H1 (cell line): ENCODE data around the gene MRM3. TPM values are rescaled to one million over a fixed set of nuclear protein-coding genes. Genes with fewer than 3 reads are reported as not detected.

Source experiments
- CTCF ChIA-PET: fragments of 300-600 bp; sonication (Branson Sonifier 250); formaldehyde crosslinking; loops from one replicate; lab custom pipeline; 2021; ENCODE audit not compliant: partially characterized antibody; lab: Charles Lee
- POLR2A ChIA-PET: fragments of 300-600 bp; sonication (Branson Sonifier 250); formaldehyde crosslinking; loops from one replicate; lab custom pipeline; 2021; ENCODE audit warnings: inconsistent platforms; ENCODE audit not compliant: partially characterized antibody; lab: Charles Lee
- DNase-seq, 2 experiments: peaks; one replicate each; pipeline versions ENCODE4 v3.0.0 to v3.0.0-alpha.2; 2010 to 2022; ENCODE audit warnings: low spot score in 2 of 2, low read depth in 1 of 2, mixed read lengths in 1 of 2
- FAIRE-seq: peaks from 2 replicates; lab custom pipeline; 2011; peaks lifted over from hg19 to GRCh38; lab: Jason Lieb, UNC
- H2AFZ ChIP-seq: 2 replicates; pipeline ENCODE4 v1.8.1; 2012; ENCODE audit warnings: low read length, inconsistent platforms
- H2AK5ac ChIP-seq: 2 replicates; pipeline ENCODE4 v1.6.1; 2013; ENCODE audit warnings: low read depth, low read length
- H2BK120ac ChIP-seq: replicated peaks from 2 replicates; pipeline ENCODE3; 2013; ENCODE audit warnings: low read depth, low read length, inconsistent platforms
- H2BK12ac ChIP-seq: 2 replicates; pipeline ENCODE4 v1.6.1; 2013; ENCODE audit warnings: low read depth, low read length
- H2BK15ac ChIP-seq: 2 replicates; pipeline ENCODE4 v1.6.1; 2013; ENCODE audit warnings: low read length
- H2BK20ac ChIP-seq: 2 replicates; pipeline ENCODE4 v1.6.1; 2013; ENCODE audit warnings: low read length
- H2BK5ac ChIP-seq: 2 replicates; pipeline ENCODE4 v1.6.1; 2013; ENCODE audit warnings: low read depth, low read length
- H3K14ac ChIP-seq: 2 replicates; pipeline ENCODE4 v1.6.1; 2013; ENCODE audit warnings: inconsistent platforms; ENCODE audit not compliant: insufficient read length
- H3K18ac ChIP-seq: 2 replicates; pipeline ENCODE4 v1.6.1; 2013; ENCODE audit warnings: low read length; ENCODE audit errors: extremely low read depth
- H3K23ac ChIP-seq: 2 replicates; pipeline ENCODE4 v1.6.1; 2013; ENCODE audit warnings: inconsistent platforms; ENCODE audit not compliant: insufficient read length
- H3K23me2 ChIP-seq: 2 replicates; pipeline ENCODE4 v1.6.1; 2013; ENCODE audit warnings: low read depth, low read length
- H3K27ac ChIP-seq: 2 replicates; pipeline ENCODE4 v1.6.1; 2011; ENCODE audit warnings: low read depth, low read length, inconsistent platforms
- H3K27me3 ChIP-seq, 4 experiments: replicated peaks in 1 of 4; 1 replicate in 1 of 4; 2 replicates in 3 of 4; pipeline versions ENCODE4 v1.6.1 to v1.8.1; 2011 to 2013; ENCODE audit warnings: low read length in 3 of 4, mild to moderate bottlenecking in 3 of 4, inconsistent platforms in 2 of 4, mixed read lengths in 2 of 4, moderate library complexity in 1 of 4; ENCODE audit not compliant: control insufficient read depth in 3 of 4, insufficient read depth in 3 of 4; ENCODE audit errors: extremely low read depth in 1 of 4
- H3K36me3 ChIP-seq, 4 experiments: 2 replicates each; pipeline versions ENCODE4 v1.6.1 to v1.8.1; 2011 to 2013; ENCODE audit warnings: mild to moderate bottlenecking in 4 of 4, low read length in 3 of 4, moderate library complexity in 2 of 4, control low read depth in 1 of 4, inconsistent platforms in 1 of 4; ENCODE audit not compliant: insufficient read depth in 4 of 4, control insufficient read depth in 2 of 4
- H3K4ac ChIP-seq: replicated peaks from 2 replicates; pipeline ENCODE3; 2013; ENCODE audit warnings: low read length, low read depth, mixed read lengths, inconsistent platforms; ENCODE audit not compliant: insufficient read length
- H3K4me1 ChIP-seq, 4 experiments: replicated peaks in 1 of 4; 1 replicate in 1 of 4; 2 replicates in 3 of 4; pipeline versions ENCODE4 v1.6.1 to v1.8.1; 2011 to 2013; ENCODE audit warnings: low read length in 3 of 4, inconsistent platforms in 2 of 4, mixed read lengths in 1 of 4; ENCODE audit not compliant: insufficient read depth in 4 of 4, control insufficient read depth in 3 of 4
- H3K4me2 ChIP-seq, 2 experiments: 2 replicates each; pipeline versions ENCODE4 v1.6.1 to v1.8.1; 2011 to 2013; ENCODE audit warnings: low read depth in 2 of 2, low read length in 2 of 2, control low read depth in 1 of 2, inconsistent platforms in 1 of 2, mild to moderate bottlenecking in 1 of 2; ENCODE audit not compliant: insufficient read depth in 1 of 2
- H3K4me3 ChIP-seq, 4 experiments: fragments of 200-600, 300-600 bp in 1 of 4; sonication (generic), shearing (Covaris generic), sonication (Bioruptor Twin) in 1 of 4; 2 replicates each; pipeline versions ENCODE4 v1.5.1 to v1.8.1; 2011 to 2016; ENCODE audit warnings: low read length in 4 of 4, low read depth in 3 of 4, control low read depth in 2 of 4, inconsistent platforms in 2 of 4, mild to moderate bottlenecking in 2 of 4, mixed read lengths in 1 of 4, moderate library complexity in 1 of 4; ENCODE audit not compliant: insufficient read depth in 2 of 4; ENCODE audit errors: extremely low read depth in 1 of 4
- H3K56ac ChIP-seq: replicated peaks from 2 replicates; pipeline ENCODE3; 2013; ENCODE audit warnings: low read depth, mild to moderate bottlenecking, mixed read lengths, low read length, inconsistent platforms; ENCODE audit not compliant: insufficient read length
- H3K79me1 ChIP-seq: 2 replicates; pipeline ENCODE4 v1.6.1; 2013; ENCODE audit warnings: low read depth, low read length, control low read depth
- H3K79me2 ChIP-seq, 2 experiments: 2 replicates each; pipeline versions ENCODE4 v1.6.1 to v1.8.1; 2012 to 2013; ENCODE audit warnings: low read length in 2 of 2, mild to moderate bottlenecking in 2 of 2, inconsistent platforms in 1 of 2; ENCODE audit not compliant: insufficient read depth in 2 of 2, control insufficient read depth in 1 of 2
- H3K9ac ChIP-seq, 4 experiments: replicated peaks in 1 of 4; 1 replicate in 1 of 4; 2 replicates in 3 of 4; pipeline versions ENCODE4 v1.6.1 to v1.8.1; 2011 to 2013; ENCODE audit warnings: low read depth in 3 of 4, low read length in 3 of 4, control low read depth in 2 of 4, mild to moderate bottlenecking in 2 of 4, moderate library complexity in 2 of 4, inconsistent platforms in 1 of 4; ENCODE audit errors: extremely low read depth in 1 of 4
- H3K9me3 ChIP-seq, 2 experiments: 2 replicates each; pipeline versions ENCODE4 v1.6.1 to v1.8.1; 2012 to 2013; ENCODE audit warnings: mild to moderate bottlenecking in 2 of 2, moderate library complexity in 2 of 2, control low read depth in 1 of 2, inconsistent platforms in 1 of 2, low read depth in 1 of 2, low read length in 1 of 2, mixed read lengths in 1 of 2; ENCODE audit not compliant: insufficient read depth in 2 of 2
- H4K20me1 ChIP-seq, 2 experiments: replicated peaks in 1 of 2; 2 replicates each; pipeline versions ENCODE3 to v1.8.1; 2011 to 2013; ENCODE audit warnings: inconsistent platforms in 2 of 2, low read length in 2 of 2, mild to moderate bottlenecking in 1 of 2; ENCODE audit not compliant: insufficient read depth in 2 of 2, control insufficient read depth in 1 of 2
- H4K5ac ChIP-seq: 2 replicates; pipeline ENCODE4 v1.6.1; 2013; ENCODE audit warnings: low read length, low read depth, mixed read lengths, inconsistent platforms; ENCODE audit not compliant: insufficient read length
- H4K8ac ChIP-seq: 2 replicates; pipeline ENCODE4 v1.8.0; 2013; ENCODE audit warnings: mild to moderate bottlenecking, moderate library complexity, low read length, inconsistent platforms; ENCODE audit not compliant: insufficient read depth; ENCODE audit errors: extremely low read depth
- H4K91ac ChIP-seq: replicated peaks from 2 replicates; pipeline ENCODE3; 2013; ENCODE audit warnings: low read length, mixed read lengths, inconsistent platforms; ENCODE audit not compliant: insufficient read length
- SAP30 ChIP-seq: fragments of 300-600 bp; sonication (generic); IDR thresholded peaks from 2 replicates; pipeline ENCODE4 v1.7.1; 2012; ENCODE audit warnings: low read length, moderate library complexity, mild to moderate bottlenecking, inconsistent platforms; ENCODE audit not compliant: insufficient read depth, insufficient replicate concordance
- WGBS, 2 experiments: shearing (Covaris generic) in 1 of 2; methylation state at CpG; one replicate each; pipeline versions ENCODE4 v1.1.6 to v1.1.7; 2013 to 2015; ENCODE audit warnings: low lambda C conversion rate in 2 of 2, mixed read lengths in 2 of 2, inconsistent platforms in 1 of 2, low coverage in 1 of 2, missing lambda C conversion rate in 1 of 2; ENCODE audit not compliant: insufficient replicate concordance in 2 of 2, insufficient coverage in 1 of 2, insufficient read length in 1 of 2; ENCODE audit errors: extremely low coverage in 1 of 2, missing lambda C conversion rate in 1 of 2; 5-methylcytosine and 5-hydroxymethylcytosine counted together
- polyA plus RNA-seq, 7 experiments: library from polyadenylated mRNA; depleted of rRNA in 3 of 7; stranded (reverse) in 5 of 7; unstranded in 2 of 7; fragments of >200 nt in 5 of 7; fragments of 200-250 nt in 2 of 7; gene quantifications; 1 replicate in 5 of 7; 2 replicates in 1 of 7; 4 replicates in 1 of 7; pipeline versions ENCODE4 v1.2.1 to v1.2.3, GENCODE V29; 2011 to 2013; ENCODE audit warnings: missing spikeins in 2 of 7, mixed read lengths in 2 of 7
- total RNA-seq: library from RNA; stranded (reverse); fragmentation: NEBNext Ultra II Directional; extraction: Animal tissue kit (Norgen Biotek cat#: 25700); gene quantifications from 2 replicates; pipeline ENCODE4 v1.2.1, GENCODE V29; 2021
- TF ChIP-seq, protein P1 (sequence below): IDR thresholded peaks from 2 replicates; pipeline ENCODE4 v1.6.1; 2012; ENCODE audit warnings: inconsistent platforms
- TF ChIP-seq, protein P2 (sequence below): IDR thresholded peaks from 2 replicates; pipeline ENCODE4 v1.6.1; 2012; ENCODE audit warnings: low read length, inconsistent platforms

MRM3 gene
- total and polyA plus RNA-seq, 2 of the 8 experiments (the other 6 are each of a cell fraction or from before 2014, with no cell fraction given), result 10.1 to 20.8 TPM

DNA sequence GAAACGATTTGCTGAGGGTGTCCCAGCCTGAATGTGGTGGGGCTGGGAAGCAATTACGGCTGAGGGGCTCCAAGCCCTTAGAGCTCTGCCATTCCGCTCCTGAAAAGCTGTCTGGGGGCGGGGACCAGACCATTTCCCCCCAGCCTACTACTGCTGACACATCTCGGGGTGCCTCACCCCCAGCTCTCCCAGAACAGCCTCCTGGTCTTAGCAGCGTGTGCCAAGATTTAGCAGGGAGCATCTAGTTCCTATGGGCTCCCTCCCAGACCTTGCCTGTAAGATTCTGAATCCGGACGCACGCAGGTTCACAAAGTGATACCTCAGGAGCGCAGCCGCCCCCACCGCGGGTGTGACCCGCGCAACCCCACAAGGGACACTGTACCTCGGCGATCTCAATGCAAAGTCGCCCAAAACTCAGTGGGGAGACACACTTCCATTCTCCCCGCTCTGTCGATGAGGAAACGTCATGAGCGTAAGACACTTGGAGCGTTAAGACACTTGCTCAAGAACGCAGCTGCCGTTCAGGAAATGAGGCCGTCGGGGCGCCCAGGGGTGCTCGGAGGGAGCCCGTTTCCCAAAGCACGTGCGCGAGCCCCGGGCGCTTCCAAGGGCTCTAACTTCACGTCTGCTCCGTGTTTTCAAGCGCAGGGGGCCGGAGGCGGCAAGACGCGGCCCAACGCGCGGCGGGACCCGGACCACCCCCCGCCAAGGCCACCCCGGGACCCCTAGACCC is 30.7 kb upstream of the MRM3 start:
- no peak overlapping the region for H2BK20ac ChIP-seq
- peak in 1 of 2 experiments; percentile 54 for DNase-seq
- H3K4ac ChIP-seq, result peak overlapping the region; percentile 89
- no peak overlapping the region; the same call in 1 of the 2 replicates for H2AK5ac ChIP-seq
- peaks cover 2 to 11% (median 7%) of the 10 kb centered on the region in 4 experiments; a peak in 6 of 7 replicates for H3K4me1 ChIP-seq
- H3K9me3 ChIP-seq, result peaks cover 4 to 7% of the 10 kb centered on the region in 2 experiments; a peak in 2 of 4 replicates
- no peak overlapping the region for H2BK15ac ChIP-seq
- peak overlapping the region; percentile 53 to 80 (median 72) for H3K9ac ChIP-seq
- no peak overlapping the region for H3K23ac ChIP-seq
- H3K14ac ChIP-seq, result no peak overlapping the region
- H3K4me2 ChIP-seq, result peak overlapping the region; percentile 95 to 96
- H4K8ac ChIP-seq, result peak overlapping the region; percentile 87; the same call in 1 of the 2 replicates
- H4K20me1 ChIP-seq, result peaks cover 0 to 17% of the 10 kb centered on the region in 2 experiments
- H3K4me3 ChIP-seq, result peak overlapping the region; percentile 70 to 88 (median 84)
- peak overlapping the region; percentile 68; the same call in 1 of the 2 replicates for H3K27ac ChIP-seq
- peak overlapping the region; percentile 3 for H4K5ac ChIP-seq
- no peak overlapping the region for H2BK120ac ChIP-seq
- ChIA-PET CTCF (interaction anchor here (0.9 to 2.2 kb wide), 5 partner anchors 8 to 245 kb away, joined by 3 to 6 read pairs (median 3); partner anchors contain the start of gene TIMM22), POLR2A (interaction anchor here (0.9 to 5.1 kb wide), 4 partner anchors 9 to 31 kb away, joined by 3 to 44 read pairs (median 6); partner anchors contain the start of genes GLOD4 and MRM3)
- WGBS, 2 experiments, result 9% methylated on average over 22 of the region's 49 CpGs; no CpG with 5 or more reads in 1 of the 2 experiments
- H2AFZ ChIP-seq, result no peak overlapping the region; the same call in 1 of the 2 replicates
- peaks cover 9 to 27% (median 20%) of the 10 kb centered on the region in 4 experiments; a peak in 6 of 8 replicates for H3K36me3 ChIP-seq
- peak overlapping the region; percentile 62 for H3K56ac ChIP-seq
- no peak overlapping the region for H2BK5ac ChIP-seq
- H4K91ac ChIP-seq, result peak overlapping the region; percentile 92
- peaks cover 11% of the 10 kb centered on the region for H3K23me2 ChIP-seq
- peaks cover 3 to 43% of the 10 kb centered on the region in 2 experiments; a peak in 3 of 4 replicates for H3K79me2 ChIP-seq
- no peaks in the 10 kb centered on the region for H3K27me3 ChIP-seq
- no peak for FAIRE-seq
- peak; percentile 56 for TF ChIP-seq SAP30
- TF ChIP-seq, protein P1, sequence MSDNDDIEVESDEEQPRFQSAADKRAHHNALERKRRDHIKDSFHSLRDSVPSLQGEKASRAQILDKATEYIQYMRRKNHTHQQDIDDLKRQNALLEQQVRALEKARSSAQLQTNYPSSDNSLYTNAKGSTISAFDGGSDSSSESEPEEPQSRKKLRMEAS, result peak; percentile 35; the same call in 1 of the 2 replicates
- TF ChIP-seq, protein P2, sequence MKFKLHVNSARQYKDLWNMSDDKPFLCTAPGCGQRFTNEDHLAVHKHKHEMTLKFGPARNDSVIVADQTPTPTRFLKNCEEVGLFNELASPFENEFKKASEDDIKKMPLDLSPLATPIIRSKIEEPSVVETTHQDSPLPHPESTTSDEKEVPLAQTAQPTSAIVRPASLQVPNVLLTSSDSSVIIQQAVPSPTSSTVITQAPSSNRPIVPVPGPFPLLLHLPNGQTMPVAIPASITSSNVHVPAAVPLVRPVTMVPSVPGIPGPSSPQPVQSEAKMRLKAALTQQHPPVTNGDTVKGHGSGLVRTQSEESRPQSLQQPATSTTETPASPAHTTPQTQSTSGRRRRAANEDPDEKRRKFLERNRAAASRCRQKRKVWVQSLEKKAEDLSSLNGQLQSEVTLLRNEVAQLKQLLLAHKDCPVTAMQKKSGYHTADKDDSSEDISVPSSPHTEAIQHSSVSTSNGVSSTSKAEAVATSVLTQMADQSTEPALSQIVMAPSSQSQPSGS, result no peak
- peak overlapping the region; percentile 97 for H3K18ac ChIP-seq
- H2BK12ac ChIP-seq, result no peak overlapping the region
- H3K79me1 ChIP-seq, result peaks cover 16% of the 10 kb centered on the region
